ENCODE results near the gene TAF6.

DNA sequence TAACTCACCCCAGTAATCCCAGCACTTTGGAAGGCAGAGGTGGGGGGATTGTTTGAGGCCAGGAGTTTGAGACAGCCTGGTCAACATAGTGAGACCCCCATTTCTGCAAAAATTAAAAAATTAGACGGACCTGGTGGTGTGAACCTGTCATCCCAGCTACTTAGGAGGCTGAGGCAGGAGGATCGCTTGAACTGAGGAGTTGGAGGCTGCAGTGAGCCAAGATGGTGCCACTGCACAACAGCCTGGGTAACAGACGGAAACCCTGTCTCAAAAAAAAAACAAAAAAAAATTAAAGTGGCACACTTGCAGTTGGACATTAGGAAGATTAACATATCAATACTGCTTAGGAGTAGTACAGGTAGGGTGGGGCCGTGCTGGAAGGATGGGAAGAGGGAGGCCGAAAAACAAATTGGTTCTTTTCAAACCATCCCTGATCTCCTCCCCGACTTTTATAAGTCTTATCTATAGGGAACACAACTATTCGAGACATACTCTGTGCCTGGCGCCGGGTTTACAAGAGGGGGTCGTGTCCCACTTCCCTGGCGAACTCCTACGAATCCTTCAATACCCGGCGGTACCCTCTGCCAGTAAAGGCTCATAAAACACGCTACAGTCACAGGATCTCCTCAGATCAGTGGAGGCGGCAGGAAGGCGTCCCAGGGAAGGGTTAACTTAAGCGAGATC lies 628 bp downstream of the TAF6 start:
- TF ChIP-seq SREBF2 (IDR thresholded peaks at IDR 0.05) (no peak), POLR2A (IDR thresholded peaks at IDR 0.05; ENCODE audit: low read length) (no peak), CHD2 (IDR thresholded peaks at IDR 0.05; ENCODE audit: low read length, partially characterized antibody) (no peak), POLR2AphosphoS2 (conservative IDR thresholded peaks at IDR 0.05; ENCODE audit: low read length) (no peak), BHLHE40 (IDR thresholded peaks at IDR 0.05; ENCODE audit: low read depth, low read length) (no peak), EP300 (IDR thresholded peaks at IDR 0.05) (no peak)
- TF ChIP-seq, protein P1, sequence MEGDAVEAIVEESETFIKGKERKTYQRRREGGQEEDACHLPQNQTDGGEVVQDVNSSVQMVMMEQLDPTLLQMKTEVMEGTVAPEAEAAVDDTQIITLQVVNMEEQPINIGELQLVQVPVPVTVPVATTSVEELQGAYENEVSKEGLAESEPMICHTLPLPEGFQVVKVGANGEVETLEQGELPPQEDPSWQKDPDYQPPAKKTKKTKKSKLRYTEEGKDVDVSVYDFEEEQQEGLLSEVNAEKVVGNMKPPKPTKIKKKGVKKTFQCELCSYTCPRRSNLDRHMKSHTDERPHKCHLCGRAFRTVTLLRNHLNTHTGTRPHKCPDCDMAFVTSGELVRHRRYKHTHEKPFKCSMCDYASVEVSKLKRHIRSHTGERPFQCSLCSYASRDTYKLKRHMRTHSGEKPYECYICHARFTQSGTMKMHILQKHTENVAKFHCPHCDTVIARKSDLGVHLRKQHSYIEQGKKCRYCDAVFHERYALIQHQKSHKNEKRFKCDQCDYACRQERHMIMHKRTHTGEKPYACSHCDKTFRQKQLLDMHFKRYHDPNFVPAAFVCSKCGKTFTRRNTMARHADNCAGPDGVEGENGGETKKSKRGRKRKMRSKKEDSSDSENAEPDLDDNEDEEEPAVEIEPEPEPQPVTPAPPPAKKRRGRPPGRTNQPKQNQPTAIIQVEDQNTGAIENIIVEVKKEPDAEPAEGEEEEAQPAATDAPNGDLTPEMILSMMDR (IDR thresholded peaks at IDR 0.05): no peak
- TF ChIP-seq, protein P2, sequence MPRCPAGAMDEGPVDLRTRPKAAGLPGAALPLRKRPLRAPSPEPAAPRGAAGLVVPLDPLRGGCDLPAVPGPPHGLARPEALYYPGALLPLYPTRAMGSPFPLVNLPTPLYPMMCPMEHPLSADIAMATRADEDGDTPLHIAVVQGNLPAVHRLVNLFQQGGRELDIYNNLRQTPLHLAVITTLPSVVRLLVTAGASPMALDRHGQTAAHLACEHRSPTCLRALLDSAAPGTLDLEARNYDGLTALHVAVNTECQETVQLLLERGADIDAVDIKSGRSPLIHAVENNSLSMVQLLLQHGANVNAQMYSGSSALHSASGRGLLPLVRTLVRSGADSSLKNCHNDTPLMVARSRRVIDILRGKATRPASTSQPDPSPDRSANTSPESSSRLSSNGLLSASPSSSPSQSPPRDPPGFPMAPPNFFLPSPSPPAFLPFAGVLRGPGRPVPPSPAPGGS (IDR thresholded peaks at IDR 0.05): no peak
- TF ChIP-seq, protein P3, sequence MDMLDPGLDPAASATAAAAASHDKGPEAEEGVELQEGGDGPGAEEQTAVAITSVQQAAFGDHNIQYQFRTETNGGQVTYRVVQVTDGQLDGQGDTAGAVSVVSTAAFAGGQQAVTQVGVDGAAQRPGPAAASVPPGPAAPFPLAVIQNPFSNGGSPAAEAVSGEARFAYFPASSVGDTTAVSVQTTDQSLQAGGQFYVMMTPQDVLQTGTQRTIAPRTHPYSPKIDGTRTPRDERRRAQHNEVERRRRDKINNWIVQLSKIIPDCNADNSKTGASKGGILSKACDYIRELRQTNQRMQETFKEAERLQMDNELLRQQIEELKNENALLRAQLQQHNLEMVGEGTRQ (IDR thresholded peaks at IDR 0.05): no peak
- TF ChIP-seq, protein P4, sequence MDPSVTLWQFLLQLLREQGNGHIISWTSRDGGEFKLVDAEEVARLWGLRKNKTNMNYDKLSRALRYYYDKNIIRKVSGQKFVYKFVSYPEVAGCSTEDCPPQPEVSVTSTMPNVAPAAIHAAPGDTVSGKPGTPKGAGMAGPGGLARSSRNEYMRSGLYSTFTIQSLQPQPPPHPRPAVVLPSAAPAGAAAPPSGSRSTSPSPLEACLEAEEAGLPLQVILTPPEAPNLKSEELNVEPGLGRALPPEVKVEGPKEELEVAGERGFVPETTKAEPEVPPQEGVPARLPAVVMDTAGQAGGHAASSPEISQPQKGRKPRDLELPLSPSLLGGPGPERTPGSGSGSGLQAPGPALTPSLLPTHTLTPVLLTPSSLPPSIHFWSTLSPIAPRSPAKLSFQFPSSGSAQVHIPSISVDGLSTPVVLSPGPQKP (IDR thresholded peaks at IDR 0.05; ENCODE audit: low read depth, low read length): no peak
- TF ChIP-seq, protein P5, sequence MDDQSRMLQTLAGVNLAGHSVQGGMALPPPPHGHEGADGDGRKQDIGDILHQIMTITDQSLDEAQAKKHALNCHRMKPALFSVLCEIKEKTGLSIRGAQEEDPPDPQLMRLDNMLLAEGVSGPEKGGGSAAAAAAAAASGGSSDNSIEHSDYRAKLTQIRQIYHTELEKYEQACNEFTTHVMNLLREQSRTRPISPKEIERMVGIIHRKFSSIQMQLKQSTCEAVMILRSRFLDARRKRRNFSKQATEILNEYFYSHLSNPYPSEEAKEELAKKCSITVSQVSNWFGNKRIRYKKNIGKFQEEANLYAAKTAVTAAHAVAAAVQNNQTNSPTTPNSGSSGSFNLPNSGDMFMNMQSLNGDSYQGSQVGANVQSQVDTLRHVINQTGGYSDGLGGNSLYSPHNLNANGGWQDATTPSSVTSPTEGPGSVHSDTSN (IDR thresholded peaks at IDR 0.05): no peak
